GM12878 (cell line): ENCODE data around the gene NT5C1A. TPM values are rescaled to one million over a fixed set of nuclear protein-coding genes. Genes with fewer than 3 reads are reported as not detected.

Experiments used
- ATAC-seq: fragments of 200-7000 bp; cut with Tn5 transposase; 3 replicates; pipeline ENCODE4 v1.9.1; 2020; ENCODE audit warnings: mild to moderate bottlenecking, moderate library complexity
- BruUV-seq: library from RNA; stranded (reverse); fragments of 400-500 nt; replicated peaks from 2 replicates; lab custom pipeline; 2021; lab: Mats Ljungman, UMichigan
- CTCF ChIA-PET: fragments of 300-600 bp; sonication (Branson Sonifier 250); formaldehyde crosslinking; extraction: SDS; loops from one replicate; lab custom pipeline; 2021; ENCODE audit warnings: inconsistent platforms; lab: Yijun Ruan, JAX
- POLR2A ChIA-PET: fragments of 350-600 bp; formaldehyde crosslinking; extraction: SDS; loops from one replicate; lab custom pipeline; 2021; ENCODE audit warnings: inconsistent platforms; lab: Charles Lee
- RAD21 ChIA-PET: fragments of 300-600 bp; sonication (Branson Sonifier 250); formaldehyde crosslinking; loops from one replicate; lab custom pipeline; 2023; ENCODE audit warnings: antibody characterized with exemption; ENCODE audit not compliant: unreplicated experiment; lab: Charles Lee
- SMC1A ChIA-PET: fragments of 300-600 bp; sonication (Branson Sonifier 250); formaldehyde crosslinking; loops from one replicate; lab custom pipeline; 2023; ENCODE audit not compliant: unreplicated experiment, uncharacterized antibody; lab: Charles Lee
- DNase-seq: peaks from one replicate; pipeline ENCODE4 v3.0.0-alpha.2; 2011; ENCODE audit warnings: low read depth, low spot score
- FAIRE-seq: peaks from 3 replicates; lab custom pipeline; 2011; peaks lifted over from hg19 to GRCh38; lab: Jason Lieb, UNC
- H2AFZ ChIP-seq: 2 replicates; pipeline ENCODE4 v1.6.0; 2011; ENCODE audit warnings: low read depth, low read length, control low read depth; ENCODE audit not compliant: control insufficient read depth
- H3K27ac ChIP-seq: 2 replicates; pipeline ENCODE4 v1.5.1; 2011; ENCODE audit warnings: control low read depth; ENCODE audit not compliant: control insufficient read depth, insufficient read depth
- H3K27me3 ChIP-seq, 2 experiments: replicated peaks in 1 of 2; 2 replicates each; pipeline versions ENCODE4 v1.6.0 to v1.6.1; 2011; ENCODE audit warnings: low read length in 1 of 2; ENCODE audit not compliant: control insufficient read depth in 2 of 2, insufficient read depth in 2 of 2
- H3K36me3 ChIP-seq, 2 experiments: 2 replicates each; pipeline ENCODE4 v1.5.1; 2011; ENCODE audit warnings: low read length in 1 of 2; ENCODE audit not compliant: control insufficient read depth in 2 of 2, insufficient read depth in 2 of 2
- H3K4me1 ChIP-seq: 2 replicates; pipeline ENCODE4 v1.6.1; 2011; ENCODE audit warnings: mild to moderate bottlenecking, low read length, moderate library complexity, mixed read lengths; ENCODE audit not compliant: control insufficient read depth, insufficient read depth
- H3K4me2 ChIP-seq: 2 replicates; pipeline ENCODE4 v1.6.0; 2011; ENCODE audit warnings: control low read depth; ENCODE audit not compliant: control insufficient read depth, insufficient read depth
- H3K4me3 ChIP-seq: fragments of 200-600 bp; sonication (generic); 2 replicates; pipeline ENCODE4 v1.5.1; 2016
- H3K79me2 ChIP-seq: 2 replicates; pipeline ENCODE4 v1.6.0; 2011; ENCODE audit warnings: low read length; ENCODE audit not compliant: control insufficient read depth, insufficient read depth
- H3K9ac ChIP-seq: 2 replicates; pipeline ENCODE4 v1.8.0; 2011; ENCODE audit warnings: low read length, control low read depth, mixed read lengths; ENCODE audit not compliant: control insufficient read depth, insufficient read depth
- H3K9me3 ChIP-seq: replicated peaks from 3 replicates; pipeline ENCODE4 v1.5.1; 2011; ENCODE audit warnings: mild to moderate bottlenecking, low read length; ENCODE audit not compliant: control insufficient read depth, insufficient read depth
- H4K20me1 ChIP-seq: 2 replicates; pipeline ENCODE4 v1.6.0; 2011; ENCODE audit not compliant: control insufficient read depth, insufficient read depth
- BMI1 ChIP-seq: fragments of 450-650 bp; IDR thresholded peaks from 2 replicates; pipeline ENCODE4 v1.6.1; 2016; ENCODE audit warnings: mild to moderate bottlenecking, moderate library complexity, borderline replicate concordance
- CEBPB ChIP-seq, 2 experiments: fragments of 150-350 bp in 1 of 2; IDR thresholded peaks; 2 replicates each; pipeline ENCODE4 v1.6.1; 2012 to 2014; ENCODE audit warnings: low read depth in 2 of 2, low read length in 2 of 2, borderline replicate concordance in 1 of 2, inconsistent platforms in 1 of 2
- EED ChIP-seq: sonication (generic); IDR thresholded peaks from 2 replicates; pipeline ENCODE4 v1.6.1; 2016; ENCODE audit warnings: antibody characterized with exemption, low read depth
- GATAD2B ChIP-seq: fragments of 450-650 bp; conservative IDR thresholded peaks from 2 replicates; pipeline ENCODE4 v1.6.1; 2017; ENCODE audit warnings: low read depth, mild to moderate bottlenecking, moderate library complexity
- PAX5 ChIP-seq: IDR thresholded peaks from 2 replicates; pipeline ENCODE4 v1.6.1; 2011; ENCODE audit warnings: low read depth, low read length, borderline replicate concordance
- POLR2AphosphoS2 ChIP-seq: IDR thresholded peaks from 2 replicates; pipeline ENCODE4 v1.6.1; 2011; ENCODE audit warnings: low read depth, mild to moderate bottlenecking, low read length, improper control_type of control experiment, moderate library complexity
- RUNX3 ChIP-seq: IDR thresholded peaks from 2 replicates; pipeline ENCODE4 v1.6.1; 2012; ENCODE audit warnings: low read length, inconsistent platforms
- SMARCA5 ChIP-seq: fragments of 450-650 bp; IDR thresholded peaks from 2 replicates; pipeline ENCODE4 v1.6.1; 2017; ENCODE audit warnings: mild to moderate bottlenecking
- USF1 ChIP-seq: IDR thresholded peaks from 2 replicates; pipeline ENCODE4 v1.6.1; 2011; ENCODE audit warnings: borderline replicate concordance, low read depth, mild to moderate bottlenecking, moderate library complexity, mixed read lengths, low read length; ENCODE audit not compliant: insufficient read depth; ENCODE audit errors: extremely low read length
- WGBS: methylation state at CpG from one replicate; pipeline ENCODE4 v1.1.6; 2016; ENCODE audit warnings: low lambda C conversion rate; ENCODE audit not compliant: insufficient replicate concordance, insufficient coverage; ENCODE audit errors: missing lambda C conversion rate; 5-methylcytosine and 5-hydroxymethylcytosine counted together
- in situ Hi-C: fragments of 300-500 bp; cut with MboI; formaldehyde crosslinking; loops from 9 replicates; pipeline ENCODE4 v1.14.3; 2018; ENCODE audit warnings: mixed read lengths
- intact Hi-C: fragments of 100-400 bp; cut with micrococcal nuclease; formaldehyde crosslinking; loops from one replicate; pipeline ENCODE4 v1.14.2; 2022; ENCODE audit not compliant: unreplicated experiment
- polyA plus RNA-seq, 11 experiments: library from polyadenylated mRNA; depleted of rRNA in 4 of 11; unstranded in 6 of 11; stranded (reverse) in 5 of 11; fragments of >200 nt; fragmentation: Nextera tagmentation in 4 of 11; fragmentation: Illumina TruSeq in 1 of 11; extraction: Ambion mirVana in 4 of 11; extraction: Trizol in 1 of 11; gene quantifications; 1 replicate in 1 of 11; 2 replicates in 10 of 11; pipeline versions ENCODE4 v1.2.1 to v1.2.3, GENCODE V29; 2011 to 2016; ENCODE audit warnings: inconsistent platforms in 2 of 11, missing spikeins in 2 of 11, low read depth in 1 of 11
- total RNA-seq, 4 experiments: library from RNA; depleted of rRNA in 3 of 4; stranded (reverse); fragments of >200 nt in 3 of 4; fragmentation: Illumina TruSeq in 1 of 4; extraction: Trizol in 1 of 4; gene quantifications; 2 replicates each; pipeline versions ENCODE4 v1.2.1 to v1.2.3, GENCODE V29; 2013 to 2021
- TF ChIP-seq, protein P1 (sequence below): fragments of 450-650 bp; IDR thresholded peaks from 2 replicates; pipeline ENCODE4 v1.6.1; 2014; ENCODE audit warnings: mild to moderate bottlenecking
- TF ChIP-seq, protein P2 (sequence below), 3 experiments: IDR thresholded peaks in 2 of 3; conservative IDR thresholded peaks in 1 of 3; 2 replicates each; pipeline ENCODE4 v1.5.1; 2011; ENCODE audit warnings: low read depth in 3 of 3, low read length in 3 of 3, mild to moderate bottlenecking in 3 of 3, control low read depth in 2 of 3, moderate library complexity in 2 of 3, inconsistent platforms in 1 of 3, mixed read lengths in 1 of 3; ENCODE audit not compliant: control insufficient read depth in 2 of 3, insufficient read depth in 1 of 3; ENCODE audit errors: extremely low read depth in 1 of 3
- TF ChIP-seq, protein P3 (sequence below): fragments of 450-650 bp; formaldehyde crosslinking; IDR thresholded peaks from 2 replicates; pipeline ENCODE4 v1.4.0; 2020; ENCODE audit warnings: mild to moderate bottlenecking, moderate library complexity

NT5C1A gene
- total and polyA plus RNA-seq, 10 of the 15 experiments (the other 5 are each of a cell fraction or from before 2014, with no cell fraction given): 0.05 to 0.77 (median 0.22) TPM; not detected in 1

- no peak for DNase-seq
- no peaks in the 10 kb centered on the region for H3K4me1 ChIP-seq
- TF ChIP-seq CEBPB (IDR thresholded peaks at IDR 0.05; ENCODE audit: borderline replicate concordance in 1 of 2, low read depth in 2 of 2, low read length in 2 of 2) (no peak), BMI1 (no peak), GATAD2B (no peak), PAX5 (no peak), USF1 (no peak), POLR2AphosphoS2 (no peak), RUNX3 (no peak), SMARCA5 (no peak), EED (no peak)
- TF ChIP-seq, protein P1, sequence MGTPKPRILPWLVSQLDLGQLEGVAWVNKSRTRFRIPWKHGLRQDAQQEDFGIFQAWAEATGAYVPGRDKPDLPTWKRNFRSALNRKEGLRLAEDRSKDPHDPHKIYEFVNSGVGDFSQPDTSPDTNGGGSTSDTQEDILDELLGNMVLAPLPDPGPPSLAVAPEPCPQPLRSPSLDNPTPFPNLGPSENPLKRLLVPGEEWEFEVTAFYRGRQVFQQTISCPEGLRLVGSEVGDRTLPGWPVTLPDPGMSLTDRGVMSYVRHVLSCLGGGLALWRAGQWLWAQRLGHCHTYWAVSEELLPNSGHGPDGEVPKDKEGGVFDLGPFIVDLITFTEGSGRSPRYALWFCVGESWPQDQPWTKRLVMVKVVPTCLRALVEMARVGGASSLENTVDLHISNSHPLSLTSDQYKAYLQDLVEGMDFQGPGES: no peak
- TF ChIP-seq, protein P2, sequence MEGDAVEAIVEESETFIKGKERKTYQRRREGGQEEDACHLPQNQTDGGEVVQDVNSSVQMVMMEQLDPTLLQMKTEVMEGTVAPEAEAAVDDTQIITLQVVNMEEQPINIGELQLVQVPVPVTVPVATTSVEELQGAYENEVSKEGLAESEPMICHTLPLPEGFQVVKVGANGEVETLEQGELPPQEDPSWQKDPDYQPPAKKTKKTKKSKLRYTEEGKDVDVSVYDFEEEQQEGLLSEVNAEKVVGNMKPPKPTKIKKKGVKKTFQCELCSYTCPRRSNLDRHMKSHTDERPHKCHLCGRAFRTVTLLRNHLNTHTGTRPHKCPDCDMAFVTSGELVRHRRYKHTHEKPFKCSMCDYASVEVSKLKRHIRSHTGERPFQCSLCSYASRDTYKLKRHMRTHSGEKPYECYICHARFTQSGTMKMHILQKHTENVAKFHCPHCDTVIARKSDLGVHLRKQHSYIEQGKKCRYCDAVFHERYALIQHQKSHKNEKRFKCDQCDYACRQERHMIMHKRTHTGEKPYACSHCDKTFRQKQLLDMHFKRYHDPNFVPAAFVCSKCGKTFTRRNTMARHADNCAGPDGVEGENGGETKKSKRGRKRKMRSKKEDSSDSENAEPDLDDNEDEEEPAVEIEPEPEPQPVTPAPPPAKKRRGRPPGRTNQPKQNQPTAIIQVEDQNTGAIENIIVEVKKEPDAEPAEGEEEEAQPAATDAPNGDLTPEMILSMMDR (IDR thresholded peaks at IDR 0.05 in 2 of 3, conservative IDR thresholded peaks at IDR 0.05 in 1 of 3; ENCODE audit: control insufficient read depth in 2 of 3, extremely low read depth in 1 of 3, insufficient read depth in 1 of 3, low read depth in 3 of 3, low read length in 3 of 3): no peak
- TF ChIP-seq, protein P3, sequence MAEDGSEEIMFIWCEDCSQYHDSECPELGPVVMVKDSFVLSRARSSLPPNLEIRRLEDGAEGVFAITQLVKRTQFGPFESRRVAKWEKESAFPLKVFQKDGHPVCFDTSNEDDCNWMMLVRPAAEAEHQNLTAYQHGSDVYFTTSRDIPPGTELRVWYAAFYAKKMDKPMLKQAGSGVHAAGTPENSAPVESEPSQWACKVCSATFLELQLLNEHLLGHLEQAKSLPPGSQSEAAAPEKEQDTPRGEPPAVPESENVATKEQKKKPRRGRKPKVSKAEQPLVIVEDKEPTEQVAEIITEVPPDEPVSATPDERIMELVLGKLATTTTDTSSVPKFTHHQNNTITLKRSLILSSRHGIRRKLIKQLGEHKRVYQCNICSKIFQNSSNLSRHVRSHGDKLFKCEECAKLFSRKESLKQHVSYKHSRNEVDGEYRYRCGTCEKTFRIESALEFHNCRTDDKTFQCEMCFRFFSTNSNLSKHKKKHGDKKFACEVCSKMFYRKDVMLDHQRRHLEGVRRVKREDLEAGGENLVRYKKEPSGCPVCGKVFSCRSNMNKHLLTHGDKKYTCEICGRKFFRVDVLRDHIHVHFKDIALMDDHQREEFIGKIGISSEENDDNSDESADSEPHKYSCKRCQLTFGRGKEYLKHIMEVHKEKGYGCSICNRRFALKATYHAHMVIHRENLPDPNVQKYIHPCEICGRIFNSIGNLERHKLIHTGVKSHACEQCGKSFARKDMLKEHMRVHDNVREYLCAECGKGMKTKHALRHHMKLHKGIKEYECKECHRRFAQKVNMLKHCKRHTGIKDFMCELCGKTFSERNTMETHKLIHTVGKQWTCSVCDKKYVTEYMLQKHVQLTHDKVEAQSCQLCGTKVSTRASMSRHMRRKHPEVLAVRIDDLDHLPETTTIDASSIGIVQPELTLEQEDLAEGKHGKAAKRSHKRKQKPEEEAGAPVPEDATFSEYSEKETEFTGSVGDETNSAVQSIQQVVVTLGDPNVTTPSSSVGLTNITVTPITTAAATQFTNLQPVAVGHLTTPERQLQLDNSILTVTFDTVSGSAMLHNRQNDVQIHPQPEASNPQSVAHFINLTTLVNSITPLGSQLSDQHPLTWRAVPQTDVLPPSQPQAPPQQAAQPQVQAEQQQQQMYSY (CRISPR knock-in tag): no peak
- FAIRE-seq: no peak
- no peak overlapping the region for H3K4me3 ChIP-seq
- in situ Hi-C loops: no loop called here
- SMC1A ChIA-PET: no interaction called here
- no peaks in the 10 kb centered on the region for H3K79me2 ChIP-seq
- no peak overlapping the region for H3K27ac ChIP-seq
- CTCF ChIA-PET: interaction anchor here (1.4 to 4.3 kb wide), 3 partner anchors 13 to 35 kb away, joined by 4 to 24 read pairs (median 4); no protein-coding TSS in a partner anchor
- 34% methylated on average over 8 of the region's 8 CpGs for WGBS
- POLR2A ChIA-PET: no interaction called here
- RAD21 ChIA-PET: no interaction called here
- no TSS peak for BruUV-seq
- H3K9me3 ChIP-seq: no peaks in the 10 kb centered on the region
- no peaks in the 10 kb centered on the region for H4K20me1 ChIP-seq
- no peak overlapping the region for H3K9ac ChIP-seq
- no peak overlapping the region for H2AFZ ChIP-seq
- peaks cover 2 to 19% of the 10 kb centered on the region in 2 experiments; a peak in 3 of 4 replicates for H3K27me3 ChIP-seq
- intact Hi-C loops: no loop called here
- ATAC-seq: no peak
- H3K4me2 ChIP-seq: no peak overlapping the region
- H3K36me3 ChIP-seq: no peaks in the 10 kb centered on the region
Observed at GRCh38 chr1:39640861-39641260, 31.0 kb downstream of the NT5C1A start.
